ENCODE data around the gene DIP2C. TPM values are rescaled to one million over a fixed set of nuclear protein-coding genes. Genes with fewer than 3 reads are reported as not detected.

Gene DIP2C
- total and polyA plus RNA-seq, 2 donors (not counting 1 experiment from before 2014, with no cell fraction given) = 1.3 to 1.9 TPM

DNA sequence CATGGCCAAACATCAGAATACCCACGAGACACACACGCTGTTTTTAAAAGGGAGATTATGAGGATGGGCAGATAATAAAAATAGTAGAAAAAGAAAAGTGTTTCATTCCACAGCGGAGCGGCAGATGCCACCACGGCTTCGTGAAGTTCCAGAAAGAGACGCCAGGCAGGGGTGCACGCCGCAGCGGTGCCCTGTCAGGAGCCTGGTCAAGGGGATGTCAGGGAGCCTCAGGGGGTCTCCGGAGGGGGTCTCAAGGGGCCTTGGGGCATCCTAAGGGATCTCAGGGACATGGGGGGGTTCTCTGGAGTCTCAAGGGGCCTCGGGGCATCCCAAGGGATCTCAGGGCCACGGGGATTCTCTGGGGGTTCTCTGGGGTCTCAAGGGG is 300.8 kb downstream of the DIP2C start:
- DNase-seq (no peak), ATAC-seq (ENCODE audit: low read depth) (no peak)
- Mint-ChIP-seq H3K27ac (no peak overlapping the region), H3K4me3 (no peak overlapping the region), H3K27me3 (no peaks in the 10 kb centered on the region), H3K9me3 (ENCODE audit: insufficient read depth) (no peaks in the 10 kb centered on the region), H3K4me1 (no peaks in the 10 kb centered on the region)
- CTCF ChIA-PET = no interaction called here
- Histone ChIP-seq H3K36me3 (replicated peaks in 1 of 2; ENCODE audit: control extremely low read depth in 1 of 2, control insufficient read depth in 1 of 2, extremely low read depth in 1 of 2, insufficient read depth in 2 of 2, low read length in 1 of 2) (no peaks in the 10 kb centered on the region), H3K27me3 (replicated peaks in 1 of 4; ENCODE audit: control extremely low read depth in 1 of 4, control insufficient read depth in 3 of 4, insufficient read depth in 4 of 4, low read length in 3 of 4) (peaks cover 0 to 2% (median 0%) of the 10 kb centered on the region in 4 experiments), H3K9ac (ENCODE audit: low read length) (no peak overlapping the region), H3K4me1 (ENCODE audit: control insufficient read depth in 2 of 2, insufficient read depth in 2 of 2, low read length in 2 of 2) (no peaks in the 10 kb centered on the region), H3K4me2 (replicated peaks; ENCODE audit: low read depth, low read length, poor library complexity, severe bottlenecking) (no peak overlapping the region), H3K4me3 (ENCODE audit: control extremely low read depth in 1 of 5, extremely low read depth in 1 of 5, insufficient read depth in 1 of 5, low read depth in 2 of 5, low read length in 4 of 5) (no peak overlapping the region), H4K20me1 (ENCODE audit: control insufficient read depth, insufficient read depth, low read length, poor library complexity, severe bottlenecking) (no peaks in the 10 kb centered on the region), H2AFZ (ENCODE audit: insufficient read depth, low read depth, low read length, poor library complexity, severe bottlenecking) (no peak overlapping the region), H3K79me2 (ENCODE audit: control insufficient read depth, insufficient read depth, low read length) (no peaks in the 10 kb centered on the region), H3K27ac (ENCODE audit: low read length in 2 of 2) (no peak overlapping the region), H3K9me3 (ENCODE audit: control extremely low read depth in 1 of 3, control insufficient read depth in 2 of 3, insufficient read depth in 1 of 3, low read length in 2 of 3) (no peaks in the 10 kb centered on the region)
- intact Hi-C loops (cut with micrococcal nuclease) = no loop called here
- TF ChIP-seq, protein P1, sequence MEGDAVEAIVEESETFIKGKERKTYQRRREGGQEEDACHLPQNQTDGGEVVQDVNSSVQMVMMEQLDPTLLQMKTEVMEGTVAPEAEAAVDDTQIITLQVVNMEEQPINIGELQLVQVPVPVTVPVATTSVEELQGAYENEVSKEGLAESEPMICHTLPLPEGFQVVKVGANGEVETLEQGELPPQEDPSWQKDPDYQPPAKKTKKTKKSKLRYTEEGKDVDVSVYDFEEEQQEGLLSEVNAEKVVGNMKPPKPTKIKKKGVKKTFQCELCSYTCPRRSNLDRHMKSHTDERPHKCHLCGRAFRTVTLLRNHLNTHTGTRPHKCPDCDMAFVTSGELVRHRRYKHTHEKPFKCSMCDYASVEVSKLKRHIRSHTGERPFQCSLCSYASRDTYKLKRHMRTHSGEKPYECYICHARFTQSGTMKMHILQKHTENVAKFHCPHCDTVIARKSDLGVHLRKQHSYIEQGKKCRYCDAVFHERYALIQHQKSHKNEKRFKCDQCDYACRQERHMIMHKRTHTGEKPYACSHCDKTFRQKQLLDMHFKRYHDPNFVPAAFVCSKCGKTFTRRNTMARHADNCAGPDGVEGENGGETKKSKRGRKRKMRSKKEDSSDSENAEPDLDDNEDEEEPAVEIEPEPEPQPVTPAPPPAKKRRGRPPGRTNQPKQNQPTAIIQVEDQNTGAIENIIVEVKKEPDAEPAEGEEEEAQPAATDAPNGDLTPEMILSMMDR (IDR thresholded peaks at IDR 0.05) = no peak
- no peak for TF ChIP-seq EZH2 (IDR thresholded peaks at IDR 0.05; ENCODE audit: borderline replicate concordance, insufficient read depth, low read depth, low read length, poor library complexity, severe bottlenecking)
- WGBS (ENCODE audit: insufficient coverage) = 90% methylated on average over 11 of the region's 13 CpGs
- POLR2A ChIA-PET = interaction anchor here (0.6 kb wide), 1 partner anchor 20 kb away, joined by 9 read pairs; no protein-coding TSS in a partner anchor

DNA sequence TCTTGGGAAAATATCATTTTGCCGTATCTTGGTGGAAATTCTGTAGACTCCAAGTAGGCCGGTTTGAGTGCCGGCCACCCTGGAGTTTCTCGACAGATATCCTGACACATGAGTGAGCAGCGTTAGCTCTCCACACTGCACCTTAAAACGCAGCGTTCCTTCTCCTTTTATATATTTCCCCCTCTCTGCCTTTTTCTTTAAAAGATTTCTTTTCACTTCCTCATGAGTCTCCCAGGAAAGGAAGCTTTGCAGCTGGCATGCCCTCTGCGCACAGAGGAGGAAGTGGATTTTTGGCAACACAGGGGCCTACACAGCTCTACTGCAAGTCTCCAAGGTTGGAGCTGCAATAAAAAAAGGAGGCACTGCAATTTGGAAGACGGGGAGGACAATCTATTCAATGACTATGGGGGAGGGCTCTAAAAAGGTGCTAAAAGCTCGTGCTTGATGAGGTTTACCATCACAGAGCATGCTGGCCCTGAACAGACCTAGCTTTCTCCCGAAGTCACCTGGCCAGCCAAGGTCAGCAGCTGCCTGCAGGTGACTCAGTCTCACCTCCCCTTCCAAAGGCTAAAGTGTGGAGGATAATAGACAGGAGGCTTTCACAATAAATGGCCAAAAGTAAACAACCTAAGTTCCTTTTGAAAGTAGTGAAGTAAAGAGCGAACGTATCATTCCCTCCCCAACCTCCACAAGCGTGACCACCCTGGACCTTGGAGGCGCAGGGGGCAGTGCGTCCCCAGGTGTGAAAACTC is 301.4 kb downstream of the DIP2C start:
- no peak overlapping the region for H3K4me2 ChIP-seq (replicated peaks; ENCODE audit: low read depth, low read length, poor library complexity, severe bottlenecking)
- WGBS (ENCODE audit: insufficient coverage) = 50% methylated on average over 10 of the region's 16 CpGs
- no peak overlapping the region for H3K27ac ChIP-seq (ENCODE audit: low read length in 2 of 2)
- no peaks in the 10 kb centered on the region for H4K20me1 ChIP-seq (ENCODE audit: control insufficient read depth, insufficient read depth, low read length, poor library complexity, severe bottlenecking)
- H3K9me3 Mint-ChIP-seq (ENCODE audit: insufficient read depth) = no peaks in the 10 kb centered on the region
- H3K27ac Mint-ChIP-seq = no peak overlapping the region
- TF ChIP-seq, protein P1 (IDR thresholded peaks at IDR 0.05) = no peak
- no peak for TF ChIP-seq EZH2 (IDR thresholded peaks at IDR 0.05; ENCODE audit: borderline replicate concordance, insufficient read depth, low read depth, low read length, poor library complexity, severe bottlenecking)
- H3K4me3 ChIP-seq (ENCODE audit: control extremely low read depth in 1 of 5, extremely low read depth in 1 of 5, insufficient read depth in 1 of 5, low read depth in 2 of 5, low read length in 4 of 5) = no peak overlapping the region
- no peaks in the 10 kb centered on the region for H3K4me1 ChIP-seq (ENCODE audit: control insufficient read depth in 2 of 2, insufficient read depth in 2 of 2, low read length in 2 of 2)
- no peak overlapping the region for H2AFZ ChIP-seq (ENCODE audit: insufficient read depth, low read depth, low read length, poor library complexity, severe bottlenecking)
- H3K9me3 ChIP-seq (ENCODE audit: control extremely low read depth in 1 of 3, control insufficient read depth in 2 of 3, insufficient read depth in 1 of 3, low read length in 2 of 3) = no peaks in the 10 kb centered on the region
- H3K27me3 ChIP-seq (replicated peaks in 1 of 4; ENCODE audit: control extremely low read depth in 1 of 4, control insufficient read depth in 3 of 4, insufficient read depth in 4 of 4, low read length in 3 of 4) = peaks cover 0 to 2% (median 0%) of the 10 kb centered on the region in 4 experiments
- CTCF ChIA-PET = no interaction called here
- intact Hi-C loops (cut with micrococcal nuclease) = no loop called here
- no peak for DNase-seq
- no peaks in the 10 kb centered on the region for H3K79me2 ChIP-seq (ENCODE audit: control insufficient read depth, insufficient read depth, low read length)
- H3K9ac ChIP-seq (ENCODE audit: low read length) = no peak overlapping the region
- no peak overlapping the region for H3K4me3 Mint-ChIP-seq
- no peaks in the 10 kb centered on the region for H3K4me1 Mint-ChIP-seq
- POLR2A ChIA-PET = interaction anchor here (0.6 kb wide), 1 partner anchor 21 kb away, joined by 9 read pairs; no protein-coding TSS in a partner anchor
- ATAC-seq (ENCODE audit: low read depth) = no peak
- no peaks in the 10 kb centered on the region for H3K27me3 Mint-ChIP-seq
- H3K36me3 ChIP-seq (replicated peaks in 1 of 2; ENCODE audit: control extremely low read depth in 1 of 2, control insufficient read depth in 1 of 2, extremely low read depth in 1 of 2, insufficient read depth in 2 of 2, low read length in 1 of 2) = no peaks in the 10 kb centered on the region
